Activated B cell treated with CpG ODN at 0.5 μM for 24 hours (primary cell): ENCODE data around the gene HTR2B. TPM values are rescaled to one million over a fixed set of nuclear protein-coding genes. Genes with fewer than 3 reads are reported as not detected.

Experiments used
- ATAC-seq: fragments of 200-7000 bp; cut with Tn5 transposase; one replicate; pipeline ENCODE4 v1.10.0; 2021; ENCODE audit warnings: low read depth, mild to moderate bottlenecking, moderate library complexity
- CTCF ChIA-PET: fragments of 350-600 bp; sonication (Branson Sonifier 250); formaldehyde crosslinking; loops from one replicate; lab custom pipeline; 2021; ENCODE audit warnings: antibody characterized with exemption; lab: Charles Lee
- POLR2A ChIA-PET: fragments of 350-600 bp; sonication (Branson Sonifier 250); formaldehyde crosslinking; loops from one replicate; lab custom pipeline; 2021; ENCODE audit warnings: antibody characterized with exemption; lab: Charles Lee
- DNase-seq: peaks from one replicate; pipeline ENCODE4 v3.0.0; 2022
- H3K27ac Mint-ChIP-seq: one replicate; pipeline ENCODE4 v1.8.0; 2020; ENCODE audit warnings: mixed read lengths
- H3K27me3 Mint-ChIP-seq: one replicate; pipeline ENCODE4 v1.8.0; 2021; ENCODE audit warnings: mixed read lengths
- H3K36me3 Mint-ChIP-seq: one replicate; pipeline ENCODE4 v1.8.0; 2021; ENCODE audit warnings: low read depth, mixed read lengths
- H3K4me1 Mint-ChIP-seq: one replicate; pipeline ENCODE4 v1.8.0; 2021; ENCODE audit warnings: mixed read lengths
- H3K4me3 Mint-ChIP-seq: one replicate; pipeline ENCODE4 v1.8.0; 2020; ENCODE audit warnings: mild to moderate bottlenecking, mixed read lengths
- H3K9me3 Mint-ChIP-seq: one replicate; pipeline ENCODE4 v1.8.0; 2020; ENCODE audit warnings: mixed read lengths
- CTCF ChIP-seq: fragments of 200-600 bp; IDR thresholded peaks from one replicate; pipeline ENCODE4 v1.8.0; 2022; ENCODE audit warnings: antibody characterized with exemption, mild to moderate bottlenecking
- intact Hi-C: fragments of 100-400 bp; cut with micrococcal nuclease; formaldehyde crosslinking; loops from one replicate; pipeline ENCODE4 v1.15.1; 2024
- total RNA-seq: library from RNA; stranded (reverse); gene quantifications from 2 replicates; pipeline ENCODE4 v1.2.3, GENCODE V29; 2022

HTR2B gene
- total RNA-seq, 1 donor from 2014 or later: not detected

- no peak for TF ChIP-seq CTCF
- Mint-ChIP-seq H3K4me3 (no peak overlapping the region), H3K4me1 (no peaks in the 10 kb centered on the region), H3K27ac (no peak overlapping the region), H3K36me3 (peaks cover 82% of the 10 kb centered on the region), H3K27me3 (no peaks in the 10 kb centered on the region), H3K9me3 (no peaks in the 10 kb centered on the region)
- CTCF ChIA-PET: no interaction called here
- DNase-seq (no peak), ATAC-seq (no peak)
- intact Hi-C loops: no loop called here
- POLR2A ChIA-PET: no interaction called here
Measured at GRCh38 chr2:231168460-231169139, 43.8 kb upstream of the HTR2B start.

GRCh38 chr2:231167745-231168459 lies 43.1 kb upstream of the HTR2B start:
- H3K4me1 Mint-ChIP-seq: no peaks in the 10 kb centered on the region
- no peaks in the 10 kb centered on the region for H3K9me3 Mint-ChIP-seq
- intact Hi-C loops: no loop called here
- ATAC-seq (no peak), DNase-seq (no peak)
- no peak overlapping the region for H3K4me3 Mint-ChIP-seq
- peaks cover 85% of the 10 kb centered on the region for H3K36me3 Mint-ChIP-seq
- ChIA-PET POLR2A (no interaction called here), CTCF (no interaction called here)
- TF ChIP-seq CTCF: no peak
- H3K27me3 Mint-ChIP-seq: no peaks in the 10 kb centered on the region
- no peak overlapping the region for H3K27ac Mint-ChIP-seq

- Mint-ChIP-seq H3K4me1 (peaks cover 8% of the 10 kb centered on the region), H3K9me3 (no peaks in the 10 kb centered on the region), H3K27ac (no peak overlapping the region), H3K27me3 (no peaks in the 10 kb centered on the region), H3K36me3 (peaks cover 73% of the 10 kb centered on the region), H3K4me3 (no peak overlapping the region)
- ChIA-PET POLR2A (no interaction called here), CTCF (no interaction called here)
- TF ChIP-seq CTCF: no peak
- DNase-seq (no peak), ATAC-seq (no peak)
- intact Hi-C loops: no loop called here
Measured at GRCh38 chr2:231163414-231164095, 38.7 kb upstream of the HTR2B start.

GRCh38 chr2:231163011-231163410 lies 38.2 kb upstream of the HTR2B start:
- POLR2A ChIA-PET: no interaction called here
- intact Hi-C loops: no loop called here
- TF ChIP-seq CTCF: no peak
- ATAC-seq (no peak), DNase-seq (no peak)
- no peak overlapping the region for H3K4me3 Mint-ChIP-seq
- no peaks in the 10 kb centered on the region for H3K27me3 Mint-ChIP-seq
- H3K4me1 Mint-ChIP-seq: peaks cover 8% of the 10 kb centered on the region
- H3K27ac Mint-ChIP-seq: no peak overlapping the region
- H3K36me3 Mint-ChIP-seq: peaks cover 73% of the 10 kb centered on the region
- CTCF ChIA-PET: no interaction called here
- no peaks in the 10 kb centered on the region for H3K9me3 Mint-ChIP-seq

GRCh38 chr2:231161877-231162329 lies 37.1 kb upstream of the HTR2B start:
- DNase-seq (no peak), ATAC-seq (no peak)
- H3K4me1 Mint-ChIP-seq: peaks cover 8% of the 10 kb centered on the region
- H3K4me3 Mint-ChIP-seq: no peak overlapping the region
- intact Hi-C loops: no loop called here
- no peaks in the 10 kb centered on the region for H3K27me3 Mint-ChIP-seq
- ChIA-PET CTCF (no interaction called here), POLR2A (interaction anchor here (0.6 kb wide), 1 partner anchor 39 kb away, joined by 4 read pairs; no protein-coding TSS in a partner anchor)
- no peaks in the 10 kb centered on the region for H3K9me3 Mint-ChIP-seq
- peaks cover 65% of the 10 kb centered on the region for H3K36me3 Mint-ChIP-seq
- no peak overlapping the region for H3K27ac Mint-ChIP-seq
- no peak for TF ChIP-seq CTCF
